Measurements from ENCODE around the gene RIPOR1. TPM values are rescaled to one million over a fixed set of nuclear protein-coding genes. Genes with fewer than 3 reads are reported as not detected.

RIPOR1 gene
- total and polyA plus RNA-seq, 8 donors, result 31.8 to 53.8 (median 36.2) TPM

DNA sequence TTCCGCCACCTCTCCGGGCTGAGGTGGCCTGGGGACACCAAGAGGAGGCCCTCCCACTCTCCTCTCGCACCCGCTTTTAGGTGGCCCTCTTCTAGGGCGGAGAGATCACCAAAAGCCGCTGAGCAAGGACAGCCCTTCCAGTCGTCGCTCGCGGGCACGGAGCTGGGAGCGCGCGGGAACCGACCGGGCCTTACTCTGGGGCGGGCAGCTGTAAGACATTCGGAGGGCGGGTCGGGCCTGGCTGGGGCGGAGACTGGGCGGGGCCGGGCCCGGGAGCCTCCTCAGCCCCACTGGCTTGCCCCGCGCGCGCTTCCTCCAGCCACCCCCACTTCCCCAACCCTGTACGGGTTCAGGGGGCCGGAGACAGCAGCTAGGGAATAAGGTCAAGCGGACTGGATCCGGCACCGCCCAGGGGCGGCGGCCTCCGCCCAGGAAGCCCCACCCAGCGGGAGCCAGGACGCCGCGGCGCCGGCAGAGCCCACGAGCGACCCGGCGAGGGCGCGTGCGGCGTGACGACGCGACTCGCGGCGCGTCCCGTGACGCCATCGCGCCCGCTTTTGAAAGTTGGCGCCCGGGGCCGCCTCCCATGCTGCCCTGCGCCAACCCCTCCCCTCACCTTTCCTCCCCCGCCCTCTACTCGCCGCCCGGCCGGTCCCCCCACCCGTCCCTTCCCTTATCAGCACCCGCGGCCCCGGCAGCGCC, 33.3 kb downstream of the RIPOR1 start:
- no peaks in the 10 kb centered on the region for H3K27me3 ChIP-seq
- H3K36me3 ChIP-seq, result no peaks in the 10 kb centered on the region
- WGBS, 2 donors, result 0% methylated on average over 39 to 76 of the region's 76 CpGs
- peak; percentile 95 to 98 (median 96) for DNase-seq
- ATAC-seq, result peak; percentile 81 to 91 (median 85)
- no peaks in the 10 kb centered on the region for H3K9me3 ChIP-seq
- H3K27ac ChIP-seq, result peak overlapping the region; percentile 99
- peaks cover 13 to 17% (median 14%) of the 10 kb centered on the region in 3 donors for H3K4me1 ChIP-seq
- FAIRE-seq, result no peak
- H3K4me3 ChIP-seq, result peak overlapping the region; percentile 24 to 97 (median 94)
- TF ChIP-seq, protein P1, sequence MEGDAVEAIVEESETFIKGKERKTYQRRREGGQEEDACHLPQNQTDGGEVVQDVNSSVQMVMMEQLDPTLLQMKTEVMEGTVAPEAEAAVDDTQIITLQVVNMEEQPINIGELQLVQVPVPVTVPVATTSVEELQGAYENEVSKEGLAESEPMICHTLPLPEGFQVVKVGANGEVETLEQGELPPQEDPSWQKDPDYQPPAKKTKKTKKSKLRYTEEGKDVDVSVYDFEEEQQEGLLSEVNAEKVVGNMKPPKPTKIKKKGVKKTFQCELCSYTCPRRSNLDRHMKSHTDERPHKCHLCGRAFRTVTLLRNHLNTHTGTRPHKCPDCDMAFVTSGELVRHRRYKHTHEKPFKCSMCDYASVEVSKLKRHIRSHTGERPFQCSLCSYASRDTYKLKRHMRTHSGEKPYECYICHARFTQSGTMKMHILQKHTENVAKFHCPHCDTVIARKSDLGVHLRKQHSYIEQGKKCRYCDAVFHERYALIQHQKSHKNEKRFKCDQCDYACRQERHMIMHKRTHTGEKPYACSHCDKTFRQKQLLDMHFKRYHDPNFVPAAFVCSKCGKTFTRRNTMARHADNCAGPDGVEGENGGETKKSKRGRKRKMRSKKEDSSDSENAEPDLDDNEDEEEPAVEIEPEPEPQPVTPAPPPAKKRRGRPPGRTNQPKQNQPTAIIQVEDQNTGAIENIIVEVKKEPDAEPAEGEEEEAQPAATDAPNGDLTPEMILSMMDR (IDR thresholded peaks at IDR 0.05), result no peak
- intact Hi-C loops (cut with DNase I), result no loop called here

DNA sequence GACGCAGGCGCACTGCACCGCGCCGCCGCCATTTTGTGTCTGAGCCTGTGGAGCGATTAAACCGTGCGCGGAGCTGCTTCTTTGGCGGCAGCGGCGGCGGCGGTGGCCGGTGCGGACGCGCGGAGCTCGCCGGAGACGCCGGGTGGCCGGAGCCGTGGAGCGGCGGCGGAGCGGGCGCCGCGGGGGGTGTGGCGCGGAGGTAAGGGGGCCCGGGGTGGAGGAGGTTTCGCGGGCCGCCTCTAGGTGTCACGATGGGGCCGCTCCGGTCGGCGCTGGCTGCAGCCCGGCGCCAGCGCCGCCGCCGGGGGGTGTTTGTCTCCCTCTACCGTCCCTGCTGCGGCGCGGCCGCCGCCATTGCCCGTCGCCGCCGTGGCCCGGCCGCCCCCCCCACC, 33.9 kb downstream of the RIPOR1 start, which contains the start of gene CTCF:
Gene CTCF (plus strand): TSS at position 1 of the 392 bp plus-strand sequence. CDS start 48,307 bp downstream, outside the sequence.
- no peak for FAIRE-seq

DNA sequence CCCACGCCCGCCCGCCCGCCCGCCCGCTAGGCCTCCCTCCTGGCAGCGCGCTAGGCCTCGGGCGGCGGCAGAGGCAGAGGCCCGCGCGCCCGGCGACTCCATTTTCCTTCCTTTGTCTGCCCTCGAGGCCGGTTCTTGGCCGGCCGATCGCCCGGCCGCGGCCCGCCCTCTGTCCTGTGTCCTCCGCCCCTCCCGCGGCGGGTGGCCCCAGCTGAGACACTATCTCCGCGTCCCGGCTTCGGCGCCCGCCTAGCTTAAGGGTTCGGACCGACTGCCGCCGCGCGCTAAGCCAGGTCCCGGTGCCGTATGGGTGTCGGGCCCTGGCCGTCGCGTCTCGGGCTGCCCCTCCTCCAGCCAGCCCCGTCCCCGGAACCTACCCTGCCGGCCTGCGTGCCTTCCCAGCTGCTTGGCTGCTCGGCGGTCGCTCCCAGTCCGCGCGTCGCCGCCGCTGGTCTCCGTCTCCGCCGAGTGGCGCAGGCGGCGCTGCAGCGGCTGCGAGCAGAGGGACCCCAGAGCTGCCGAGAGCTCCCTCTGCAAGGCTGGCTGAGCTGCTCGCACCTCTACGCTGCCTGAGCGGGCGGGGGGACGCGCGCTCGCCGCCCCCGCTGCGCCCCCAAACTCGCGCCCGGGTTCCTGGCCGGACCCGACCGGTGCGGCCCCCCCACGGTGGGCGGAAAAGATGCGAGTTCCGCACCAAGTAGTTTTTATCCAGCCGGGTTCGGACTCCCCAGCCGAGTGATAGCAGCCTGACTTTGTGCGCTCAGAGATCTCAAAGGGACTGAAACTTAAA, 34.5 kb downstream of the RIPOR1 start:
- peaks cover 13 to 17% (median 14%) of the 10 kb centered on the region in 3 donors for H3K4me1 ChIP-seq
- H3K27me3 ChIP-seq, result no peaks in the 10 kb centered on the region
- DNase-seq (peak; percentile 68 to 89 (median 76)), ATAC-seq (peak; percentile 22 to 46 (median 33)), FAIRE-seq (no peak)
- peak overlapping the region; percentile 99 for H3K27ac ChIP-seq
- H3K9me3 ChIP-seq, result no peaks in the 10 kb centered on the region
- peak overlapping the region; percentile 85 to 97 (median 94) for H3K4me3 ChIP-seq
- 0% methylated on average over 72 to 96 of the region's 96 CpGs for whole genome bisulfite sequencing, 2 donors
- no peaks in the 10 kb centered on the region for H3K36me3 ChIP-seq
- TF ChIP-seq, protein P1 (IDR thresholded peaks at IDR 0.05), result no peak
- intact Hi-C loops (cut with DNase I), result no loop called here

More for the DNA sequence above, 33.9 kb downstream of the RIPOR1 start, which contains the start of gene CTCF:
- Histone ChIP-seq H3K4me3 (peak within 1 kb of the TSS; percentile 85 to 97 (median 94)), H3K9me3 (no peaks in the 10 kb centered on the region), H3K27me3 (no peaks in the 10 kb centered on the region), H3K27ac (peak within 1 kb of the TSS; percentile 99), H3K4me1 (peaks cover 13 to 17% (median 14%) of the 10 kb centered on the region in 3 donors), H3K36me3 (no peaks in the 10 kb centered on the region)
- intact Hi-C loops (cut with DNase I), result no loop called here
- DNase-seq (peak; percentile 81 to 92 (median 86)), ATAC-seq (peak; percentile 44 to 71 (median 64))
- TF ChIP-seq, protein P1 (IDR thresholded peaks at IDR 0.05), result peak in 2 of 4 donors; percentile 25 to 40
- WGBS, 2 donors, result 0% methylated on average over 2 to 62 of the region's 62 CpGs

DNA sequence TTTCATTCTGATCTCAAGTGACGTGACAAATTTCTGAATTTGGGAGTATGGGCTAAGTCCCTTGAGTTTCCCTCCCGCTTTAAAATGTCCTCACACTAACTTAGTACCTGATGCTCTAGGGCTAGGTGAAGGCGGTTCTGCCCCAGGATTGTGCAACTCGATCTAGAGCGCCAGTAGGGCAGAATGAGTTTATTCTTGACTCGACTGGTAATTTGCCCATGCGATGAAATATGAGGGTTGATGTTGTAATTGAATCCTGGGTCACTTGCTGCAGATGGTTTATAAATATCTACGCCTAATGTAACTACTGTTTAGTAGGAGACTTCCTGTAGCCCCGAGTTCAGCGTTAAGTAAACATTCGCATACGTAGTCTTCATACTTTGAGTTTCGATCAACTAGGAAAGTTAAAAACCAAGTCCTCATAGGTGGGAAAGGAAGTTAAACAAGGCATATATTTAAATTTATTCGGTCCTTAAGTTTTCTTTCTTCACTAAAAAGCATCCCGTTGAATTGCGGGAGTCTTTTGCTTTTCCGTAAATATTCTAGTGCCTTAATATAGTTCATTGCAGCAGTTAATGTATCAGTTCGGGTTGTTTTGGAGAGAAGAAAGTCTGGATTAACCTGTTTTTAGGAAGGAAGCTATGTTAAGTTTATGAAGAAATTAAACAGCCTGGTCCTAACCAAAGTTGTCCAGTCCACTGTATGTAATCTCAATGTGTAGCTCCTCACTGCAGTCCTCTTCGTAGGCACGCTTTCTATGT, 35.3 kb downstream of the RIPOR1 start:
- Histone ChIP-seq H3K27ac (peak overlapping the region; percentile 99), H3K4me3 (peak overlapping the region; percentile 85 to 97 (median 94)), H3K36me3 (no peaks in the 10 kb centered on the region), H3K4me1 (peaks cover 13 to 17% (median 14%) of the 10 kb centered on the region in 3 donors), H3K9me3 (no peaks in the 10 kb centered on the region), H3K27me3 (no peaks in the 10 kb centered on the region)
- peak; percentile 7 to 21 (median 12) for ATAC-seq
- TF ChIP-seq, protein P1 (IDR thresholded peaks at IDR 0.05), result no peak
- peak in 4 of 6 donors; percentile 38 to 66 (median 47) for DNase-seq
- intact Hi-C loops (cut with DNase I), result no loop called here
- WGBS, 2 donors, result 0 to 1% methylated on average over 20 of the region's 20 CpGs
- FAIRE-seq, result no peak
